Gastroesophageal sphincter (tissue), 4 donors: ENCODE measurements around the gene SHANK2. TPM values are rescaled to one million over a fixed set of nuclear protein-coding genes. Genes with fewer than 3 reads are reported as not detected.
A peak's percentile ranks its signal among the peaks of the same experiment; 100 is the strongest.

Experiments
- ATAC-seq: fragments of 150-250 bp; one replicate; pipeline ENCODE4 v1.9.1; 2016; ENCODE audit warnings: mild to moderate bottlenecking, moderate library complexity
- H3K27ac ChIP-seq, 4 donors: fragments of 200-600 bp; sonication (generic) in 3 of 4; 1 replicate in 3 of 4; 2 replicates in 1 of 4; pipeline ENCODE4 v1.5.1; 2016 to 2019
- H3K27me3 ChIP-seq: fragments of 200-600 bp; sonication (generic); one replicate; pipeline ENCODE4 v1.5.1; 2019
- H3K36me3 ChIP-seq, 2 donors: fragments of 200-600 bp; sonication (generic); one replicate each; pipeline ENCODE4 v1.5.1; 2019; ENCODE audit warnings: control low read depth in 1 of 2
- H3K4me1 ChIP-seq, 3 donors: fragments of 200-600 bp; sonication (generic); 1 replicate in 2 of 3; 2 replicates in 1 of 3; pipeline ENCODE4 v1.5.1; 2016 to 2019; ENCODE audit warnings: control low read depth in 2 of 3
- H3K4me3 ChIP-seq, 2 donors: fragments of 200-600 bp; sonication (generic); one replicate each; pipeline ENCODE4 v1.5.1; 2019; ENCODE audit warnings: mild to moderate bottlenecking in 1 of 2, moderate library complexity in 1 of 2
- H3K9me3 ChIP-seq, 3 donors: fragments of 200-600 bp; sonication (generic); one replicate each; pipeline ENCODE4 v1.5.1; 2017 to 2019; ENCODE audit warnings: control low read depth in 2 of 3
- CTCF ChIP-seq, 4 experiments: fragments of 200-600 bp in 2 of 4; fragments of 450-650 bp in 2 of 4; sonication (generic) in 1 of 4; IDR thresholded peaks; one replicate each; pipeline ENCODE4 v1.5.1; 2017 to 2019; ENCODE audit warnings: antibody characterized with exemption in 4 of 4, mild to moderate bottlenecking in 2 of 4, moderate library complexity in 2 of 4
- EP300 ChIP-seq: sonication (generic); formaldehyde crosslinking; IDR thresholded peaks from one replicate; pipeline ENCODE4 v1.6.1; 2017; ENCODE audit warnings: antibody characterized with exemption, mild to moderate bottlenecking
- POLR2A ChIP-seq, 2 donors: fragments of 450-650 bp; IDR thresholded peaks; one replicate each; pipeline ENCODE4 v1.6.1; 2017; ENCODE audit warnings: antibody characterized with exemption in 2 of 2, mild to moderate bottlenecking in 2 of 2, moderate library complexity in 1 of 2
- POLR2AphosphoS5 ChIP-seq: sonication (generic); formaldehyde crosslinking; IDR thresholded peaks from one replicate; pipeline ENCODE4 v1.6.1; 2017; ENCODE audit warnings: antibody characterized with exemption
- WGBS, 2 donors: methylation state at CpG; one replicate each; pipeline ENCODE4 v1.1.5; 2018; ENCODE audit warnings: low coverage in 1 of 2; 5-methylcytosine and 5-hydroxymethylcytosine counted together
- total RNA-seq, 4 donors: library from RNA; depleted of rRNA; stranded (reverse); fragments of >200 nt; gene quantifications; one replicate each; pipeline ENCODE4 v1.1.0, GENCODE V29; 2016

The SHANK2 gene
- 10 to 100 TPM in 3 of 4 donors, 1 to 10 TPM in 1; 1.6 to 14.5 (median 13.8) TPM for total RNA-seq

DNA sequence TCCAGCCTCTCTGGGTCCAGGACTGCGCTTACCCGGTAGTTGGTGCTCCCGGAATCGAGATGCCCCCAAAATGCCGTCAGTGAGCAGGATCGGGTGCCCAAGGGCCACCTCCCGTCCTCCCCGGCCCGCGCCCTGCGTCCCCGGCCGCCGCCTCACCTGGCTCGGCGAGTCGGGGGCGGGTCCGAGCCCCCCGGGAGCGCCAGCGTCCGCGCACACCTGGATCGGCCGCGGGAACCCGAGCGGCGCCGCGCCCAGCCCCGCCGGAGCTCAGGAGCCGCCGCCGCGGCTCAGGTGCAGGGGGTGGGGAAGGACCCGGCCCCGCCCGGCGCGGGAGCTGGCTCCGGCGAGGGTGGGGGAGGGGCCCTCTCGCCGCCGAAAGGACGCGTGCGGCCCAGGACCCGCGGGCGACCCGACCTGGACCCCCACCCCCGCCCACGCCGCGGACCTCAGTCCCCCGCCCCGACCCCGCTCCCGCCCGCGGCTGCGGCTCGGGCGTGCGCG, at the start of gene SHANK2:
Gene SHANK2, minus strand, starts transcription at position 309 of the 501 bp plus-strand sequence. CDS start 105,251 bp downstream, outside the sequence.
- peak; percentile 3 for ATAC-seq
- TF ChIP-seq POLR2A (IDR thresholded peaks at IDR 0.05) (no peak), EP300 (no peak), POLR2AphosphoS5 (no peak), CTCF (IDR thresholded peaks at IDR 0.05) (no peak)
- H3K4me1 ChIP-seq = peaks cover 0 to 32% (median 14%) of the 10 kb centered on the region in 3 donors
- peaks cover 0 to 2% (median 0%) of the 10 kb centered on the region in 3 donors for H3K9me3 ChIP-seq
- H3K36me3 ChIP-seq = no peaks in the 10 kb centered on the region
- H3K27me3 ChIP-seq = peaks cover 91% of the 10 kb centered on the region
- peak within 1 kb of the TSS; percentile 28 to 58 for H3K4me3 ChIP-seq
- no CpG with 5 or more reads among the region's 70 CpGs for WGBS, 2 donors
- H3K27ac ChIP-seq = peak within 1 kb of the TSS in 1 of 4 donors; percentile 38

DNA sequence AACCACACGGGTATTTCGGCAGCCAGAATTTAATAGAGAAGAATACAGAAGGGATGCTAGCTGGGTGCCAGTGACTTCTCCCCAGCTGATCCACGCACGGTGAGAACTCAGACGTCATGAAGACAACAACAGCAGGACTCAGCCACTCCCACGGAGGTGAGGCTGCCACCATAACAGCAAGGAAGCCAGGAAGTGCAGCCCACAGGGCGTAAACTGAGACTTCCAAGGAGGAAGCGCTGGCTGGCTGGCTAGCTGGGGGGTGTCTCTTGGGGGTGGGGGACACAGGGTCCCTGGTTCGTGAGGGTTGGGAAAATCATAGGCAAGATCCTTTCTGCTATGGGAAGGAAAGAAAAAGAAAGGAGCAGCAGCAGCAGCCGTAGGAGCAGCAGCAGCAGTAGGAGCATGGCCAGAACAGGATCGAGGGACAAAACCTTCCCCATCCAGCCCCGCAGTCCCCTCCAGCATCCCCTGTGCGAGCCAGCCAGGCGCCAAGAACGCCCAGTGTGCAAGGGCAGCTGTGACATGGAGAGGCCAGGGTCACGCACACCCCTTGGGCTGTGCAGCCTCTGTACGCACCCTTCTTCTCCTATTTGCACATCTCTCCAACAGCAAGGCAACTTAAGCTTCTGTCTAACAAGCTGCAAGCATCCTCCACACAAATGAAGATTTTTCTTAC, 49.6 kb upstream of the SHANK2 start:
- H3K9me3 ChIP-seq = no peaks in the 10 kb centered on the region
- H3K4me1 ChIP-seq = no peaks in the 10 kb centered on the region
- H3K36me3 ChIP-seq = no peaks in the 10 kb centered on the region
- no peak overlapping the region for H3K27ac ChIP-seq
- no peak for ATAC-seq
- H3K4me3 ChIP-seq = no peak overlapping the region
- TF ChIP-seq POLR2AphosphoS5 = no peak
- no peak for TF ChIP-seq CTCF (IDR thresholded peaks at IDR 0.05)
- TF ChIP-seq EP300 = no peak
- no peak for TF ChIP-seq POLR2A (IDR thresholded peaks at IDR 0.05)
- peaks cover 59% of the 10 kb centered on the region for H3K27me3 ChIP-seq
- 15 to 54% methylated on average over 5 to 7 of the region's 17 CpGs for WGBS, 2 donors

DNA sequence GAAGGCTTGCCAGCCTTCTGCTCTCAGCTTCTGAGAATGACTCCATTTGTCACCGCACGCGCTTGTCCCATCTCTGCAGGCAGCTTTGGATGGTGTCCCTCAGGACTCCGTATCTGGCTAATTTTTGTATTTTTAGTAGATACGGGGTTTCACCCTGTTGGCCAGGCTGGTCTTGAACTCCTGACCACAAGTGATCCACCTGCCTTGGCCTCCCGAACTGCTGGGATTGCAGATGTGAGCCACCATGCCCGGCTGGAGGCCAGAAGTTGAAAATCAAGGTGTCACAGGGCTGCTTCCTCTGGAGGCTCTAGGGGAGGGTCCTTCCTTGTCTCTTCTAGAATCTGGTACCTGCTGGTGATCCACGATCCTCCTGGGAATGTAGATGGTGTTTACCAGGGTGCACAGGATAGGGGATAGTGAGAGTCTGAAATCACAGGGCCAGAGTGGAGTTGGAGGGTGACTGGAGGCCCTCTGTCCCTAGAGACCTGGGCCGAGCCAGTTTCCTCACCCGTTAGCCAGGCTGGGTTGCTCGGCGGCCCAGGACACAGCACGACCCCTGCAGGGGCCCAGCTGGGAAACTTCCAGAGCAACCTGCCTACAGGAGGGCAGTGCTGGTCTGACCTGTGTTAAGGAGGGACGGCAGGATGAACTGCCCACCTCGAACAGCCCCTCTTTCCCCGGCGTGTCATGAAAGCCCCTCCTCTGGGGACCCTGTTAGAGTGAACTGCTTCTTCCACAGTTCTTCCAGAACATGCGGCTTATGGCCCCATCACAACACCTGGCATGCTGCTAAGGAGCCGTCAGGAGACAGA, 48.9 kb upstream of the SHANK2 start:
- ATAC-seq = no peak
- Histone ChIP-seq H3K4me3 (no peak overlapping the region), H3K9me3 (no peaks in the 10 kb centered on the region), H3K27ac (no peak overlapping the region), H3K36me3 (no peaks in the 10 kb centered on the region), H3K4me1 (no peaks in the 10 kb centered on the region), H3K27me3 (peaks cover 61% of the 10 kb centered on the region)
- WGBS, 2 donors = 79 to 93% methylated on average over 5 to 7 of the region's 19 CpGs
- TF ChIP-seq POLR2AphosphoS5 = no peak
- no peak for TF ChIP-seq POLR2A (IDR thresholded peaks at IDR 0.05)
- TF ChIP-seq EP300 = no peak
- TF ChIP-seq CTCF (IDR thresholded peaks at IDR 0.05) = no peak

DNA sequence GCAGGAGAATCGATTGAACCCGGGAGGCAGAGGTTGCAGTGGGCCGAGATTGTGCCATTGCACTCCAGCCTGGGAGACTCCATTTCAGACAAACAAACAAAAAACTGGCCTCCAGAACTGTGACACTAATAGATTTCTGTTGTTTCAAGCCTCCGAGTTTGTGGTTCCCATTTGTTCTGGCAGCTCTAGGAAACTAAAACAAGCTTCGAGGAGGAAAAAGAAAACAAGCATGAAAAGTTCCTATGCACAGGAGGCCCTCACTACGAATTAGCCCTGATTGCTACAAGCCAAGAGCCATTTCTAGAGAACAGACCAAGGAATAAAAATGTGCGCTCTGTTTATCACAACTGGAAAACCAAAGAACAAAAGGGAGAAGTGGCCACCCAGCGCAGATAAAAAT, 47.8 kb upstream of the SHANK2 start:
- ATAC-seq = no peak
- Histone ChIP-seq H3K9me3 (no peaks in the 10 kb centered on the region), H3K27me3 (peaks cover 68% of the 10 kb centered on the region), H3K36me3 (no peaks in the 10 kb centered on the region), H3K4me1 (no peaks in the 10 kb centered on the region), H3K27ac (no peak overlapping the region), H3K4me3 (no peak overlapping the region)
- TF ChIP-seq CTCF (IDR thresholded peaks at IDR 0.05) = no peak
- TF ChIP-seq EP300 = no peak
- no peak for TF ChIP-seq POLR2AphosphoS5
- TF ChIP-seq POLR2A (IDR thresholded peaks at IDR 0.05) = no peak
- whole genome bisulfite sequencing, 2 donors = 73 to 80% methylated on average over 5 to 7 of the region's 8 CpGs
